NB4 (cell line): ENCODE results near the gene YARS2.

Experiments used
- MAX ChIP-seq: IDR thresholded peaks from 2 replicates; pipeline ENCODE4 v1.6.1; 2011; ENCODE audit warnings: low read depth, low read length
- MYC ChIP-seq: IDR thresholded peaks from 2 replicates; pipeline ENCODE4 v1.6.1; 2011; ENCODE audit warnings: low read depth, low read length
- POLR2A ChIP-seq: IDR thresholded peaks from 2 replicates; pipeline ENCODE4 v1.6.1; 2011; ENCODE audit warnings: mild to moderate bottlenecking; ENCODE audit not compliant: insufficient read length; ENCODE audit errors: extremely low read depth
- TF ChIP-seq, protein P1 (sequence below): IDR thresholded peaks from one replicate; pipeline ENCODE4 v1.5.1; 2012; ENCODE audit warnings: low read depth, low read length

DNA sequence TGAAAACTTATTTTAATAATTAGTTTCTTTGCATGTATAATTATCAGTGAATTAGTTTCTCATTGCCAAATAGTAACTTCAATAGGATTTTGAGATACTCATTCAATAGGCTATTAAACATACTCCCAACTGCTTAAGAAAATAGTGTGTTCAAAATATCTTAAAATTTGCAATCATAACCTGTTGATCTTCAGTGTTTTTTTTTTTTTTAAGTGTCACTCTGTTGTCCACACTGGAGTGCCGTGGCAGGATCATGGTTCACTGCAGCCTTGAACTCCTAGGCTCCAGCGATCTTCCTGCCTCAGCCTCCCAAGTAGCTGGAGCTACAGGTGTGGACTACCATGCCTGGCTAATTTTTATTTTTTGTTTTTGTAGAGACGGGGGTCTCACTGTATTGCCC is 1.5 kb upstream of the YARS2 start:
- TF ChIP-seq, protein P1, sequence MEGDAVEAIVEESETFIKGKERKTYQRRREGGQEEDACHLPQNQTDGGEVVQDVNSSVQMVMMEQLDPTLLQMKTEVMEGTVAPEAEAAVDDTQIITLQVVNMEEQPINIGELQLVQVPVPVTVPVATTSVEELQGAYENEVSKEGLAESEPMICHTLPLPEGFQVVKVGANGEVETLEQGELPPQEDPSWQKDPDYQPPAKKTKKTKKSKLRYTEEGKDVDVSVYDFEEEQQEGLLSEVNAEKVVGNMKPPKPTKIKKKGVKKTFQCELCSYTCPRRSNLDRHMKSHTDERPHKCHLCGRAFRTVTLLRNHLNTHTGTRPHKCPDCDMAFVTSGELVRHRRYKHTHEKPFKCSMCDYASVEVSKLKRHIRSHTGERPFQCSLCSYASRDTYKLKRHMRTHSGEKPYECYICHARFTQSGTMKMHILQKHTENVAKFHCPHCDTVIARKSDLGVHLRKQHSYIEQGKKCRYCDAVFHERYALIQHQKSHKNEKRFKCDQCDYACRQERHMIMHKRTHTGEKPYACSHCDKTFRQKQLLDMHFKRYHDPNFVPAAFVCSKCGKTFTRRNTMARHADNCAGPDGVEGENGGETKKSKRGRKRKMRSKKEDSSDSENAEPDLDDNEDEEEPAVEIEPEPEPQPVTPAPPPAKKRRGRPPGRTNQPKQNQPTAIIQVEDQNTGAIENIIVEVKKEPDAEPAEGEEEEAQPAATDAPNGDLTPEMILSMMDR, result no peak
- TF ChIP-seq MAX (no peak), MYC (no peak), POLR2A (no peak)
